B cell (primary cell): ENCODE results near the gene COL26A1.

Experiments
- CTCF ChIP-seq: fragments of 200-600 bp; IDR thresholded peaks from one replicate; pipeline ENCODE4 v1.8.0; 2022; ENCODE audit warnings: antibody characterized with exemption, mild to moderate bottlenecking
- EZH2 ChIP-seq: IDR thresholded peaks from 2 replicates; pipeline ENCODE4 v1.6.1; 2012; ENCODE audit warnings: borderline replicate concordance, low read depth, mild to moderate bottlenecking, moderate library complexity, low read length; ENCODE audit not compliant: insufficient read depth, poor library complexity, severe bottlenecking

- TF ChIP-seq CTCF (no peak), EZH2 (no peak)
Measured at GRCh38 chr7:101604331-101604933, 241.8 kb downstream of the COL26A1 start.
